GM10266 (cell line): ENCODE measurements around the gene WDR11.

ENCODE experiments used
- DNase-seq: peaks from one replicate; pipeline ENCODE4 v3.0.0; 2012; ENCODE audit errors: extremely low spot score
- TF ChIP-seq, protein P1 (sequence below): IDR thresholded peaks from 2 replicates; pipeline ENCODE4 v1.5.1; 2012; ENCODE audit warnings: mild to moderate bottlenecking, low read depth; ENCODE audit not compliant: control insufficient read depth, insufficient read depth; ENCODE audit errors: missing control alignments

WDR11 gene

DNA sequence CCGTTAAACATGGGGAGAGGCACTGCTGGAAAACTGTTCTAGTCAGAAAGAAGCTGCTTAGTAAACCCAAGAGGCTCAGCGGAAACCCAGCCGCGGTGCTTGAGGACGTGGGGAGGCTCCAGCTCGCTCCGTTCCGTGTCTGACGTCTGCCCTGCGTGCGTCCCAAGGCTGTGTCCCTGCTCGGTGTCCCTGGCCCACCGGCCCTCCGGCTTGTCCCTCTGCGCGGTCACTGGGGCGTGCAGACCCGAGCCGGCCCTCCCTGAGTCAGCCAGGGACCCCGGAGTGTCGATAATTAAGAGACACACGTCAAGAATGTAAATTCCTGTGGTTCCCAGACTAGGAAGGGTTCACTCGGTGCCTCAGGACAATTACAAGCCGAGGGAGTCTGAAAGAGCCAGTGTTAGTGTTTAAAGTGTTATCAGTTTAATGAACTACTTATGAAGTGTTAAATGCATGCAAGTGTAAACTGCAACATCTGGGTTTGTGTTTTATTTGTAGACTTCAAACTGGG is 98.9 kb downstream of the WDR11 start:
- TF ChIP-seq, protein P1, sequence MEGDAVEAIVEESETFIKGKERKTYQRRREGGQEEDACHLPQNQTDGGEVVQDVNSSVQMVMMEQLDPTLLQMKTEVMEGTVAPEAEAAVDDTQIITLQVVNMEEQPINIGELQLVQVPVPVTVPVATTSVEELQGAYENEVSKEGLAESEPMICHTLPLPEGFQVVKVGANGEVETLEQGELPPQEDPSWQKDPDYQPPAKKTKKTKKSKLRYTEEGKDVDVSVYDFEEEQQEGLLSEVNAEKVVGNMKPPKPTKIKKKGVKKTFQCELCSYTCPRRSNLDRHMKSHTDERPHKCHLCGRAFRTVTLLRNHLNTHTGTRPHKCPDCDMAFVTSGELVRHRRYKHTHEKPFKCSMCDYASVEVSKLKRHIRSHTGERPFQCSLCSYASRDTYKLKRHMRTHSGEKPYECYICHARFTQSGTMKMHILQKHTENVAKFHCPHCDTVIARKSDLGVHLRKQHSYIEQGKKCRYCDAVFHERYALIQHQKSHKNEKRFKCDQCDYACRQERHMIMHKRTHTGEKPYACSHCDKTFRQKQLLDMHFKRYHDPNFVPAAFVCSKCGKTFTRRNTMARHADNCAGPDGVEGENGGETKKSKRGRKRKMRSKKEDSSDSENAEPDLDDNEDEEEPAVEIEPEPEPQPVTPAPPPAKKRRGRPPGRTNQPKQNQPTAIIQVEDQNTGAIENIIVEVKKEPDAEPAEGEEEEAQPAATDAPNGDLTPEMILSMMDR, result no peak
- no peak for DNase-seq

DNA sequence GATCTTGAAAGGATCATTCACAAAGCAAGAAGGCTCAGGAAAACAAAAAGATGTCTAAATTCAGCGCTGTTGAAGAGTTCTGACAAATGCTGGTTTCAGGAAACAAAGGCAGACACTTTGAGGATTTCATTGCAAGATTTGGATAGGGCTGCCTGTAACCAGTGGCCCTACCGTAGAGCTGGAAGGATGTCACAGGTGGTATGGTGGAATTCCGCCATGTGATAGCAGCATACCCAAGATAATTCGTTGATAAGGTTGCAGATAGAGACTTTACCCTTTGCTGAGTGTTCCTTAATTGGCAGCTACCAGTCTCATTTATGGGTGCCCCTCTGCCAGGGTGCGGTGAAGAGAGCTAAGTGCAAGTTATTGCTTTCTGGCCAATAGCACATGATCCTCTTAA is 100.1 kb downstream of the WDR11 start:
- TF ChIP-seq, protein P1, result no peak
- no peak for DNase-seq

DNA sequence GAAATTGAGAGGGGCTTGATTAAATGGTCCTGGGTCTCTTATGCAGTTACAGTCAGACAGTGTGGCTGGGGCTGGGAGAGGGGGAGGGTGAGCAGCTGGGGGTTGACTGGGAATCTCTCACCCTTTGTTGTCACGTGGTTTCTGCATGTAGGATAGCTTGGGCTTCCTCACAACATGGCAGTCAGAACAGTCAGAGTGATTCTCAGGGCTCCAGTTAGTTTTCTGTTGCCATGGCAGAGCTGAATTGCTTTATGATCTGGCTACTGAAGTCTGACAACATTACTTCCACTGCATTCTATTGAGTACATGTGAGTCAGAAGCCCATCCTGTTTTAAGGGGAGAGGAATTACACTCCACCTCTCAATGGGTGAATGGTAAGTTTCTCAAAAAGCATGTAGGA is 102.7 kb downstream of the WDR11 start:
- TF ChIP-seq, protein P1, result no peak
- no peak for DNase-seq
